Transverse colon (tissue), 3 donors: ENCODE results near the gene KLF11.

Experiments
- POLR2A ChIP-seq: fragments of 450-650 bp; IDR thresholded peaks from one replicate; pipeline ENCODE4 v1.6.1; 2016; ENCODE audit warnings: antibody characterized with exemption, mild to moderate bottlenecking, moderate library complexity
- TF ChIP-seq, protein P1 (sequence below), 5 experiments: fragments of 200-600 bp in 3 of 5; fragments of 450-650 bp in 2 of 5; sonication (generic) in 3 of 5; IDR thresholded peaks; 1 replicate in 2 of 5; 2 replicates in 3 of 5; pipeline ENCODE4 v1.5.1; 2016 to 2017; ENCODE audit warnings: antibody characterized with exemption in 5 of 5, inconsistent platforms in 3 of 5, mild to moderate bottlenecking in 2 of 5, moderate library complexity in 1 of 5

GRCh38 chr2:10001586-10001985 lies 41.8 kb upstream of the KLF11 start:
- TF ChIP-seq, protein P1, sequence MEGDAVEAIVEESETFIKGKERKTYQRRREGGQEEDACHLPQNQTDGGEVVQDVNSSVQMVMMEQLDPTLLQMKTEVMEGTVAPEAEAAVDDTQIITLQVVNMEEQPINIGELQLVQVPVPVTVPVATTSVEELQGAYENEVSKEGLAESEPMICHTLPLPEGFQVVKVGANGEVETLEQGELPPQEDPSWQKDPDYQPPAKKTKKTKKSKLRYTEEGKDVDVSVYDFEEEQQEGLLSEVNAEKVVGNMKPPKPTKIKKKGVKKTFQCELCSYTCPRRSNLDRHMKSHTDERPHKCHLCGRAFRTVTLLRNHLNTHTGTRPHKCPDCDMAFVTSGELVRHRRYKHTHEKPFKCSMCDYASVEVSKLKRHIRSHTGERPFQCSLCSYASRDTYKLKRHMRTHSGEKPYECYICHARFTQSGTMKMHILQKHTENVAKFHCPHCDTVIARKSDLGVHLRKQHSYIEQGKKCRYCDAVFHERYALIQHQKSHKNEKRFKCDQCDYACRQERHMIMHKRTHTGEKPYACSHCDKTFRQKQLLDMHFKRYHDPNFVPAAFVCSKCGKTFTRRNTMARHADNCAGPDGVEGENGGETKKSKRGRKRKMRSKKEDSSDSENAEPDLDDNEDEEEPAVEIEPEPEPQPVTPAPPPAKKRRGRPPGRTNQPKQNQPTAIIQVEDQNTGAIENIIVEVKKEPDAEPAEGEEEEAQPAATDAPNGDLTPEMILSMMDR (IDR thresholded peaks at IDR 0.05), result no peak
- no peak for TF ChIP-seq POLR2A
